Right lobe of liver (tissue), 6 donors: ENCODE measurements around the gene GTF2IRD1. TPM values are rescaled to one million over a fixed set of nuclear protein-coding genes. Genes with fewer than 3 reads are reported as not detected.
A peak's percentile ranks its signal among the peaks of the same experiment; 100 is the strongest.

ENCODE experiments used
- ATAC-seq, 4 donors: fragments of 200-7000 bp; cut with Tn5 transposase; one replicate each; pipeline ENCODE4 v1.9.1; 2020; ENCODE audit warnings: mild to moderate bottlenecking in 4 of 4, moderate library complexity in 4 of 4
- DNase-seq, 3 donors: peaks; one replicate each; pipeline ENCODE4 v3.0.0-alpha.2; 2020
- H3K27ac ChIP-seq, 3 donors: fragments of 200-600 bp; one replicate each; pipeline ENCODE4 v1.8.0; 2022
- H3K27me3 ChIP-seq, 2 donors: fragments of 200-600 bp; one replicate each; pipeline ENCODE4 v1.8.0; 2022
- H3K36me3 ChIP-seq, 4 donors: fragments of 200-600 bp; sonication (generic) in 1 of 4; one replicate each; pipeline versions ENCODE4 v1.5.1 to v1.8.0; 2017 to 2022; ENCODE audit warnings: control low read depth in 1 of 4
- H3K4me1 ChIP-seq, 4 donors: fragments of 200-600 bp; sonication (generic) in 1 of 4; one replicate each; pipeline versions ENCODE4 v1.5.1 to v1.8.0; 2017 to 2022; ENCODE audit warnings: control low read depth in 1 of 4
- H3K4me3 ChIP-seq, 3 donors: fragments of 200-600 bp; one replicate each; pipeline ENCODE4 v1.8.0; 2022
- H3K9me3 ChIP-seq, 4 donors: fragments of 200-600 bp; sonication (generic) in 1 of 4; one replicate each; pipeline versions ENCODE4 v1.5.1 to v1.8.0; 2017 to 2022; ENCODE audit warnings: control low read depth in 1 of 4
- CTCF ChIP-seq, 4 donors: fragments of 200-600 bp in 3 of 4; fragments of 450-650 bp in 1 of 4; IDR thresholded peaks; one replicate each; pipeline versions ENCODE4 v1.5.1 to v1.8.0; 2016 to 2022; ENCODE audit warnings: antibody characterized with exemption in 4 of 4, mild to moderate bottlenecking in 2 of 4
- POLR2A ChIP-seq: fragments of 450-650 bp; IDR thresholded peaks from one replicate; pipeline ENCODE4 v1.6.1; 2017; ENCODE audit warnings: antibody characterized with exemption, mild to moderate bottlenecking
- WGBS: methylation state at CpG from one replicate; pipeline ENCODE4 v1.1.6; 2018; ENCODE audit warnings: low coverage, low lambda C conversion rate; ENCODE audit not compliant: insufficient coverage; ENCODE audit errors: missing lambda C conversion rate; 5-methylcytosine and 5-hydroxymethylcytosine counted together
- intact Hi-C, 2 donors: fragments of 100-400 bp; cut with DNase I; formaldehyde crosslinking; loops; one replicate each; pipeline versions ENCODE4 v1.11.2 to v1.14.1; 2022
- total RNA-seq, 6 experiments: library from RNA; depleted of rRNA in 2 of 6; stranded (reverse); fragments of >200 nt in 2 of 6; fragmentation: NEBNext Ultra II Directional in 3 of 6; extraction: Animal tissue kit (Norgen Biotek cat#: 25700) in 3 of 6; gene quantifications; one replicate each; pipeline versions ENCODE4 v1.1.0 to v1.2.4, GENCODE V29; 2016 to 2023
- donor health status: DM: no; HTN: yes; CAD: no.
- donor health status: DM: no; HTN: no; CAD: no.
- donor health status: DM: no; HTN: no; CAD: no.
- donor health status: DM: no; HTN: yes; CAD: no.
- donor health status: DM: no; HTN: yes; CAD: no.

GTF2IRD1 gene
- total RNA-seq, 6 experiments from 2014 or later, result 1.9 to 9.8 (median 6.5) TPM

GRCh38 chr7:74604326-74605020 is 150.8 kb downstream of the GTF2IRD1 start:
- WGBS, result 68% methylated on average over 6 of the region's 7 CpGs
- DNase-seq, result peak; percentile 56 to 72 (median 72)
- H3K4me3 ChIP-seq, result no peak overlapping the region
- H3K27me3 ChIP-seq, result no peaks in the 10 kb centered on the region
- TF ChIP-seq POLR2A (no peak), CTCF (IDR thresholded peaks at IDR 0.05) (no peak)
- no peak overlapping the region for H3K27ac ChIP-seq
- H3K36me3 ChIP-seq, result no peaks in the 10 kb centered on the region
- H3K9me3 ChIP-seq, result no peaks in the 10 kb centered on the region
- intact Hi-C loops, result no loop called here
- peaks cover 0 to 16% (median 5%) of the 10 kb centered on the region in 4 donors for H3K4me1 ChIP-seq
- peak; percentile 47 to 65 (median 57) for ATAC-seq

- WGBS, result 13% methylated on average over 18 of the region's 51 CpGs
- H3K27me3 ChIP-seq, result no peaks in the 10 kb centered on the region
- TF ChIP-seq POLR2A (peak; percentile 23), CTCF (IDR thresholded peaks at IDR 0.05) (peak in 1 of 4 donors; percentile 4)
These were observed 152.6 kb downstream of the GTF2IRD1 start for GRCh38 chr7:74606101-74606908.

GRCh38 chr7:74606909-74607510 is 153.3 kb downstream of the GTF2IRD1 start:
- H3K4me1 ChIP-seq, result peaks cover 0 to 16% (median 5%) of the 10 kb centered on the region in 4 donors
- H3K36me3 ChIP-seq, result no peaks in the 10 kb centered on the region
- DNase-seq (no peak), ATAC-seq (peak; percentile 4 to 10 (median 4))
- intact Hi-C loops, result no loop called here
- H3K27ac ChIP-seq, result peak overlapping the region in 2 of 3 donors; percentile 62 to 65
- peak overlapping the region; percentile 31 to 56 (median 47) for H3K4me3 ChIP-seq
- no peaks in the 10 kb centered on the region for H3K27me3 ChIP-seq
- TF ChIP-seq CTCF (IDR thresholded peaks at IDR 0.05) (no peak), POLR2A (no peak)
- WGBS, result 41% methylated on average over 11 of the region's 15 CpGs
- H3K9me3 ChIP-seq, result no peaks in the 10 kb centered on the region

More at GRCh38 chr7:74606101-74606908, 152.6 kb downstream of the GTF2IRD1 start:
- H3K27ac ChIP-seq, result peak overlapping the region; percentile 60 to 65 (median 62)
- no peaks in the 10 kb centered on the region for H3K36me3 ChIP-seq
- no peaks in the 10 kb centered on the region for H3K9me3 ChIP-seq
- H3K4me3 ChIP-seq, result peak overlapping the region; percentile 31 to 56 (median 47)
- intact Hi-C loops, result no loop called here
- ATAC-seq (peak; percentile 71 to 86 (median 76)), DNase-seq (peak; percentile 70 to 76 (median 75))
- H3K4me1 ChIP-seq, result peaks cover 0 to 16% (median 5%) of the 10 kb centered on the region in 4 donors

GRCh38 chr7:74612015-74612829 is 158.5 kb downstream of the GTF2IRD1 start:
- Histone ChIP-seq H3K4me1 (peaks cover 0 to 5% (median 2%) of the 10 kb centered on the region in 4 donors), H3K9me3 (no peaks in the 10 kb centered on the region), H3K27me3 (no peaks in the 10 kb centered on the region), H3K27ac (peak overlapping the region in 1 of 3 donors; percentile 9), H3K4me3 (no peak overlapping the region), H3K36me3 (no peaks in the 10 kb centered on the region)
- DNase-seq (no peak), ATAC-seq (no peak)
- WGBS, result 37% methylated on average over 4 of the region's 11 CpGs
- TF ChIP-seq POLR2A, result no peak
- no peak for TF ChIP-seq CTCF (IDR thresholded peaks at IDR 0.05)
- intact Hi-C loops, result no loop called here
